HG02588 (cell line): ENCODE results near the gene GAS2L3.
A peak's percentile ranks its signal among the peaks of the same experiment; 100 is the strongest.

Source experiments
- ATAC-seq: cut with Tn5 transposase; IDR thresholded peaks from one replicate; pipeline ENCODE4 v1.9.1; 2021; ENCODE audit warnings: mild to moderate bottlenecking, moderate library complexity; ENCODE audit not compliant: unreplicated experiment

Gene GAS2L3

DNA sequence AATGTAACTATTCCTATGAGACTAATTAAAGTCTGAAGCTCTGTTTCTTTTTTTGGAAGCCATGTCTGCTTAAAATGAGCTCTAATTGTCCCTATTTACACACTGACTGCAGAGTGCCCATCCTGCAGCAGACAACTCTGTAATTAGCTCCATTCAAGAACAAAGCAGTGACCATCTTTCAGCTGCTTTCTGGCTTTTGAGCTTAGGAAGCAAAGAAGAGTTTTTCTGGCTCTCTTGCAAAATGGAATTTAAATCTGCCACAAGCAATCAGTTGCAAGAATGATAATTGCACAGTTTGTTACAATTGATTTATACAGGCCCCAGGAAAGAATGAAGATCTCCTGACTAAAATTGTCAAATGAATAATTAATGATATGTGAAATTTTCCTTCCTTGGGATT lies 83.4 kb downstream of the GAS2L3 start:
- ATAC-seq, result no peak

DNA sequence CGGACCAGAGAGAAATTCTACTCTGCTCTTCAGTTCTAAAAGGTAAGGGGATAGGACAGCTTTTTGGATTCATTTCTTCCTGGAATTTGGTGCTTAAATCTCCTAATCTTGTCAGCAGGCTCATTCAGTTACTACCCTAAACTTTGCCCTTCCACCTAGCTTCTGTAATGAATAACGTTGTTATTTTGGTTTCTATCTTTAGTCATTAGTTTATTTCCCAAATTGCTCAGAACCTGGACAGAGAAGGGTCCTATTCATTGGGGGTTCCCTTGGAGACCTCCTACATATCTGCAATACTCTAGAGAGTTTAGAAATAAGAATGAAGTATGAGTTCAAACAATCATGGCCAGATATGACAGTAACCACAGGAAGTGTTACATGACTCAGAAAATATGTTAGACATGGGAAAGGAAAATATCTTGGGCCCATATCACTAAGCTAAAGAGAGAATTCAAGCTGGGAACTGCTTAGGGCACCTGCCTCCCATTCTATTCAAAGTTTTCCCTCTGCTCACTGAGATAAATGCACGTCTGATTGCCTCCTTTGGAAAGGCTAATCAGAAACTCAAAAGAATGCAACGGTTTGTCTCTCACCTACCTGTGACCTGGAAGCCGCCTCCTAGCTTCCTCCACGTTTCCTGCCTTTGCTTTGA lies 87.9 kb downstream of the GAS2L3 start:
- no peak for ATAC-seq

DNA sequence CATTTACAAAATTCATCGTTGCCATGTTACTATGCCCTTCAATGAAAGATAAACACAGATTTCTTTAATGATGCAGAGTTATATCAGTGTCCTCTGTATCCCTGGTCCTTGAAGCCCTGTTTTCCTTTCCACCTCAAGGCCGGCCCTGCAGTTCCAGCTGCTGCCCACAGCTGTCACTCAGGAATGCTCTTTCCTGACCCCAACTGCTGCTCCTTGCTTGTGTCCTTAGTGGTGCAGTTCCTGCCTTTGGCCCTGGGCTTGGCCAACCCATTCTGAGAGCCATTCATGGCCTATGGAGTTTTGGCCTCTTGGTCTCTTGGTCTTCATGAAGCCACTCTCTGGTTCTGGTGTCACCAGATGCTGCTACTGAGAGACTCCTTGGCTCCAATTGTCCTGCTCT lies 93.1 kb downstream of the GAS2L3 start:
- no peak for ATAC-seq

DNA sequence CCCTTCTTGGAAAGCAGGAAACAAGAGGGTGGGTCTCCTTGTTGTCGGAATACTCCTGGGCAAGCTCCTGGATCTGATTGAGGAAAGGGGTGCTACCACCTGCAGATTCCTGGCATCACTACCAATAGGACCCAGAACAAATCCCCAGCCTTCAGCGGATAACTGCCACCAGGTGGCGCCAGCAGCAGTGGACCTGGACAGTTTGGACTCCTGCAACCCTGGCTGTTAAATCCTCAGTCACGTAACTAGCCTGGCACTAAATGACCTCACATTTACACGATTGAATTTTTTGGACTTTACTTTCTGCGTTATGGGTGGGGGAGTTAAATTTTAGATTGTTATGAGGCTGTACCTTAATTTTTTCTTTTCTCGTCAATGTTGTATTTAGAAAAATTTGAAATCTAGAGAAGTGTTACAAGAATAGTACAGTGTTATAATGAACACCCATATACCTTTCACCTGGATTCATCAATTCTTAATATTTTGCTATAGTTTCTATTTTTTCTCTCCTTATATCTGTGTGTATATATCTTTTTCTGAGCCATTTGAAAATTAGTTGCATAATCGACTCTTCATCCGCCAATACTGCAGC lies 95.6 kb downstream of the GAS2L3 start:
- peak; percentile 79 for ATAC-seq

DNA sequence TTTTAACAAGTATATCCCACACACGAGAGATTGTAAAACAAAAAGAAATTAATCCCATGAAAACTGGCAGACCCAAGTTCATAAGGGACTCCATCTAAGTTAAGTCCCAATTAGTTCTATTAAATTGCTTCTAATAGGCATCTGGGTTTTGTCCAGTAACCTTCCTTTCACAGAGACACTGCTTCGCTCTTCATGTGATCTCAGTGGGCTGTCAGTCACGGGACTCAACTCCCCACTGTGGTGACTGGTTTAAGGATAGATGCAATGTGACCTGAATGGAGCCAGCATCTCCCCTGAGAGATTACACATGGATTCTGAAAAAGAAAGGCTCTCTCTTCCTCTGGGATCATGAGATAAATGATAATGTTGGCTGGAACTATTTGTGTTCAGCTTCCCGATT lies 96.4 kb downstream of the GAS2L3 start:
- ATAC-seq, result no peak

DNA sequence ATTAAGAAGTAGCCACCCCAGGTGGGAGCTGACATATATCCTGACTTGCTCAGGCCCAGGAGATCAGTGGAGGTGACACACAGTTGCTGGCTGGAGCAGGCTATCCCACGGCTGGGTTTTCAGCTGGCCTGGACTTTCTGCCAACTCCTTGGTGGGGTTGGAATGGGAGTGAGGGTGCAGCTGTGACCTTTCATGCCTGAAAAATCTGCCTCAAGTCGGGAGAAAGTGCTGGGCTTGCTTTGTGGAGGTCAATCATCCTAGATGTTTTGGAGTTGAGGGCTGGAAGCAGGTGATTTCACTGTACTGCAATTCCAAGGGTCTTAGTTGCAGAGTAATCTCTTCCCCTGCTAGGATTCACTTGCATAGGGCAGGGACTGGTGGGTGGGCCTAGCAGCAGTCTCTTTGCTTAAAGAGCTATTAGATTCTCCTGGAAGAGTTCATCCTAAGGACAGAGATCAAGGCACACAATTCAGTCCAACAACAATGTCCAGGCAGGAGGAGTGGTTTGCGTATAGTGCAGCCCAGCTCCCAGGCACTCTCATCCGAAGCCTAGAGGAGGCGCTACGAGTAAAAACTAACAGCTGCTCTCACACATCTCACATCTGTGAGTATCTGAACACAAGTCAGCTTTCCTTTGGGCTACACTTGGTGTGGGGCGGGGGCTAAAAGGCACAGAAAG lies 98.1 kb downstream of the GAS2L3 start:
- no peak for ATAC-seq

DNA sequence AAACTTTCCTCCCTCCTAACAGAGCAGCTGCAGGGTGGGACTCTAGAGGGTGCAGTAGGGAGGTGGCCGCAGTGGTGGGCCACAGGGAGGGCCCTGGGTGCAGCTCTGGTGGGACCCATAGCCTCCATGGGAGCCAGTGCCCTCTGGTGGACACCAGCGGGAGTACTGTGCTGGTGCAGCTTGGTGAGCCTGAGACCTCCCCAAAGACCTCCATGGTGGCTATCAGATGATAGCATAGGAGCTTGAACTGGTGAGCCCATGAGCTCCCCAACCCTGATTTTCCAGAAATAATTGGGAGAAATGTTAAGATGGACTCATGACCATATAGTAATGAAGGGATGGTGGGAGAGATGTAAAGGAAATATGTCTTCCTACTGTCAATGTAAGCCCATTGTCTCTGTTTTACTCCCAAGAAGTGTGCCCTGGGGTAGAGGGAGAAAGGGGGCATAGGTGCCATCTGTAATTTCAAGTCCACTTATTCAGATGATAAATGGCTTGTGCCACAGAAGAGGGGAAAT lies 98.7 kb downstream of the GAS2L3 start:
- peak; percentile 74 for ATAC-seq

DNA sequence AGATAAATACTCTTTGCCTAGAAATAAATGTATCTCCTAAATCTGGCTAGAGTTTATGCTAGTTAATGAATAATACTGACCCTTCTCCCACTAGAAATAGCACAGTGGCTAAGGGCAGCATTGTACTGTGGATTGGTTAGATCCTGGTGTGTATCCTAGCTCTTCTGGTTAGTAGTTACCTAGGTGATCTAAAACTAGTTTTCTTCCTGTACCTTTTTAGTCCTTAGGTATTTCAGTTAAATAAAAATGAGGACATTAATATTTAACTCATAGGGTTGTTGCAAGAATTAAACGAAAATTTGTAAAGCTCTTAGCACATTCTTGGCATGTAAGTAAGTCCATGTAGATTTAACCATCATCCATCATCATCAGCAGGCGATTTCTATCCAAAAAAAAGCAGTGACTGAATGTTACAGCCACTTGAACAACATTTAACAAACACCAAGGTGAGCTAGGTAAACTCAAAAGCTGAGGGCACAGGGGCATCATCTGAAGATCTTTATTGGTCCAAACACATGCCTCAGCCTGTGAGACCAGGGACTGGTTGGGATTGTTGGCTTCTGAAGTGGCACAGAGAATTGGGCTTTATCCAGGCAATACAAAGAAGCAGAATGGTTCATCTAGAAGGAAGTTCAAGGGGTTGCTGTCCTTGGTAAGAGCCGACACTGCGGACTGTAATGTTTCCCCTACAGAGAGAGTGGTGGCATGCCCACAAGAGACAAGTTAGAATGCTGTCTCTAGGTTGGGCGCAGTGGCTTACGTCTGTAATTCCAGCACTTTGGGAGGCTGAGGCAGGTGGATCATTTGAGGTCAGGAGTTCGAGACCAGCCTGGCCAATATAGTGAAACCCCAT lies 100.8 kb downstream of the GAS2L3 start:
- no peak for ATAC-seq
